HuH-7.5 (cell line): ENCODE data around the gene GNPDA1.

Source experiments
- DNase-seq: peaks from one replicate; pipeline ENCODE4 v3.0.0; 2011; ENCODE audit warnings: low spot score

The GNPDA1 gene

GRCh38 chr5:141954194-141954593, 58.6 kb downstream of the GNPDA1 start:
- no peak for DNase-seq

- no peak for DNase-seq
Measured at GRCh38 chr5:141952020-141952419, 60.8 kb downstream of the GNPDA1 start.

GRCh38 chr5:141951332-141951781, 61.5 kb downstream of the GNPDA1 start:
- peak; percentile 40 for DNase-seq
